Smooth muscle cell (in vitro differentiated cells): Measurements from ENCODE around the gene SLC3A2. TPM values are rescaled to one million over a fixed set of nuclear protein-coding genes. Genes with fewer than 3 reads are reported as not detected.

Experiments used
- DNase-seq: peaks from one replicate; lab custom pipeline; 2025; ENCODE audit not compliant: unreplicated experiment; lab: John Stamatoyannopoulos, UW
- H2AFZ ChIP-seq: fragments of 200-600 bp; sonication (generic); 2 replicates; pipeline ENCODE4 v1.6.0; 2016; ENCODE audit warnings: antibody characterized with exemption, low read depth, mild to moderate bottlenecking
- H3F3A ChIP-seq: fragments of 200-600 bp; sonication (generic); 2 replicates; pipeline ENCODE4 v1.6.0; 2017; ENCODE audit warnings: antibody characterized with exemption, low read depth
- H3K27ac ChIP-seq: fragments of 200-600 bp; sonication (generic); 2 replicates; pipeline ENCODE4 v1.5.1; 2016; ENCODE audit warnings: low read depth, mild to moderate bottlenecking
- H3K27me3 ChIP-seq: fragments of 200-600 bp; sonication (generic); 2 replicates; pipeline ENCODE4 v1.6.1; 2016; ENCODE audit warnings: low read depth, mild to moderate bottlenecking
- H3K36me3 ChIP-seq: fragments of 200-600 bp; sonication (generic); 2 replicates; pipeline ENCODE4 v1.5.1; 2016; ENCODE audit warnings: low read depth
- H3K4me1 ChIP-seq: fragments of 200-600 bp; sonication (generic); 2 replicates; pipeline ENCODE4 v1.5.1; 2016; ENCODE audit warnings: low read depth
- H3K4me2 ChIP-seq: fragments of 200-600 bp; sonication (generic); 2 replicates; pipeline ENCODE4 v1.6.0; 2016; ENCODE audit warnings: mild to moderate bottlenecking
- H3K4me3 ChIP-seq: fragments of 200-600 bp; sonication (generic); 2 replicates; pipeline ENCODE4 v1.5.1; 2016; ENCODE audit warnings: mild to moderate bottlenecking
- H3K79me2 ChIP-seq: fragments of 200-600 bp; sonication (generic); 2 replicates; pipeline ENCODE4 v1.6.0; 2016; ENCODE audit warnings: low read depth, mild to moderate bottlenecking
- H3K9ac ChIP-seq: fragments of 200-600 bp; sonication (generic); 2 replicates; pipeline ENCODE4 v1.6.0; 2016; ENCODE audit warnings: low read depth
- H3K9me3 ChIP-seq: fragments of 200-600 bp; sonication (generic); replicated peaks from 2 replicates; pipeline ENCODE4 v1.5.1; 2016; ENCODE audit warnings: low read depth
- H4K20me1 ChIP-seq: fragments of 200-600 bp; sonication (generic); 2 replicates; pipeline ENCODE4 v1.6.0; 2016; ENCODE audit warnings: low read depth
- CTCF ChIP-seq: fragments of 200-600 bp; sonication (generic); IDR thresholded peaks from 2 replicates; pipeline ENCODE4 v1.5.1; 2017; ENCODE audit warnings: borderline replicate concordance, mild to moderate bottlenecking, antibody characterized with exemption; ENCODE audit not compliant: insufficient read depth, poor library complexity, severe bottlenecking
- WGBS: methylation state at CpG from one replicate; pipeline ENCODE4 v1.1.7; 2016; ENCODE audit warnings: low lambda C conversion rate; 5-methylcytosine and 5-hydroxymethylcytosine counted together
- polyA plus RNA-seq: library from polyadenylated mRNA; unstranded; fragments of >200 nt; fragmentation: Nextera tagmentation; extraction: Ambion mirVana; gene quantifications from 2 replicates; pipeline ENCODE4 v1.2.1, GENCODE V29; 2016
- total RNA-seq: library from RNA; depleted of rRNA; stranded (reverse); fragments of >200 nt; gene quantifications from 2 replicates; pipeline ENCODE4 v1.2.3, GENCODE V29; 2014

The SLC3A2 gene
- total and polyA plus RNA-seq, 2 experiments from 2014 or later, result 179 to 181 TPM

GRCh38 chr11:62888406-62888805 lies 7.7 kb downstream of the SLC3A2 start:
- H2AFZ ChIP-seq, result no peak overlapping the region
- H3K9ac ChIP-seq, result no peak overlapping the region
- no peaks in the 10 kb centered on the region for H3K9me3 ChIP-seq
- no peak overlapping the region for H3K4me2 ChIP-seq
- no peak for DNase-seq
- H3K36me3 ChIP-seq, result peaks cover 9% of the 10 kb centered on the region
- WGBS, result 91% methylated on average over 14 of the region's 14 CpGs
- TF ChIP-seq CTCF, result no peak
- no peak overlapping the region for H3K4me3 ChIP-seq
- peaks cover 36% of the 10 kb centered on the region for H3K79me2 ChIP-seq
- H3K4me1 ChIP-seq, result peaks cover 4% of the 10 kb centered on the region
- H3K27me3 ChIP-seq, result no peaks in the 10 kb centered on the region
- no peak overlapping the region for H3K27ac ChIP-seq
- peaks cover 56% of the 10 kb centered on the region for H3F3A ChIP-seq
- H4K20me1 ChIP-seq, result peaks cover 66% of the 10 kb centered on the region

GRCh38 chr11:62889126-62889483 lies 8.4 kb downstream of the SLC3A2 start:
- H3K36me3 ChIP-seq, result peaks cover 9% of the 10 kb centered on the region
- peaks cover 29% of the 10 kb centered on the region for H3K79me2 ChIP-seq
- no peak for DNase-seq
- H3K27me3 ChIP-seq, result no peaks in the 10 kb centered on the region
- no peak overlapping the region for H3K9ac ChIP-seq
- no peaks in the 10 kb centered on the region for H3K4me1 ChIP-seq
- peaks cover 59% of the 10 kb centered on the region for H4K20me1 ChIP-seq
- peaks cover 49% of the 10 kb centered on the region for H3F3A ChIP-seq
- no peak overlapping the region for H3K4me3 ChIP-seq
- peak overlapping the region; percentile 20 for H3K27ac ChIP-seq
- WGBS, result 67% methylated on average over 2 of the region's 2 CpGs
- H3K4me2 ChIP-seq, result no peak overlapping the region
- H2AFZ ChIP-seq, result no peak overlapping the region
- no peak for TF ChIP-seq CTCF
- no peaks in the 10 kb centered on the region for H3K9me3 ChIP-seq

GRCh38 chr11:62889484-62890437 lies 9.1 kb downstream of the SLC3A2 start:
- H3K4me3 ChIP-seq, result no peak overlapping the region
- peaks cover 44% of the 10 kb centered on the region for H3F3A ChIP-seq
- no peaks in the 10 kb centered on the region for H3K27me3 ChIP-seq
- peak overlapping the region; percentile 20 for H3K27ac ChIP-seq
- 47% methylated on average over 11 of the region's 11 CpGs for WGBS
- no peak for TF ChIP-seq CTCF
- no peak overlapping the region for H3K4me2 ChIP-seq
- no peak for DNase-seq
- no peaks in the 10 kb centered on the region for H3K4me1 ChIP-seq
- peaks cover 9% of the 10 kb centered on the region for H3K36me3 ChIP-seq
- peaks cover 53% of the 10 kb centered on the region for H4K20me1 ChIP-seq
- H3K9me3 ChIP-seq, result no peaks in the 10 kb centered on the region
- H3K9ac ChIP-seq, result no peak overlapping the region
- H2AFZ ChIP-seq, result no peak overlapping the region
- peaks cover 24% of the 10 kb centered on the region for H3K79me2 ChIP-seq
